Epithelial cell of proximal tubule (primary cell): ENCODE measurements around the gene C16orf90. TPM values are rescaled to one million over a fixed set of nuclear protein-coding genes. Genes with fewer than 3 reads are reported as not detected.
A peak's percentile ranks its signal among the peaks of the same experiment; 100 is the strongest.

ENCODE experiments used
- DNase-seq: peaks from one replicate; pipeline ENCODE4 v3.0.0-alpha.2; 2011; ENCODE audit warnings: low read depth
- H3K4me3 ChIP-seq: 2 replicates; pipeline ENCODE4 v1.5.1; 2011; ENCODE audit warnings: low read depth, mild to moderate bottlenecking, low read length
- total RNA-seq: library from RNA; depleted of rRNA; stranded (reverse); fragments of >200 nt; gene quantifications from 2 replicates; pipeline ENCODE4 v1.2.3, GENCODE V29; 2015
- TF ChIP-seq, protein P1 (sequence below): conservative IDR thresholded peaks from 2 replicates; pipeline ENCODE4 v1.5.1; 2012; ENCODE audit warnings: low read depth, mild to moderate bottlenecking, low read length

Gene C16orf90
- total RNA-seq, 1 donor from 2014 or later: not detected

DNA sequence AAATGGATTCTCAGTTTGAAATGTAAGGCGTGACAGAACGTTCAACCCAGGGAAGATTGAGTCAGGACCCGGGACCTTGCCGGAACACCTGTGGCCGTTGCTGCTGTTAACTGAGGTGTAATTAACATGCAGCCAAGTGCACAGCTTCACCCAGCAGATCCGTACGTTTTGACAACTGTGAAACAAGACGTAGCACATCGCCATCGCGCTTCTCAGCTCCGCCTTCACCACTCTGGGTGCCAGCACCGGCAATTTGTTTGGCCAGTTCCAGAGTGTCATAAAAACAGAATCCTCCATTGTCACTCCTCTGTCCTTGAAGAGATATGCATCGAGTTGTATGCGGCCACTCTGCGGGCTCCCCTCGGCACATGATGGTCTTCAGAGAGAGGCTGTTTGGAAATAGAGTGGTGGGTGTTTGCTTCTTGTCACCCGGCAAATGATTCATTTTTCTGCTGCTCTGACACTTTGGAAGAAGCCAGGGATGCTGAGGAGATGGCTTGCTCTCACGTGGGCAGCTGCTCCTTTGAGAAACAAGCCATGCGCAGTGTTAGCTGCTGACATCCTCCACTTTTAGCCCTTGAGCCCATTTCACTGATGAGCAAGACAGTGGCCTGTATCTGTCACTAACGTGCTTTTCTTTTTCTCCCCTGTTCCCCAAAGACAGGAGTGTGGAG, 29.2 kb downstream of the C16orf90 start:
- no peak overlapping the region for H3K4me3 ChIP-seq
- TF ChIP-seq, protein P1, sequence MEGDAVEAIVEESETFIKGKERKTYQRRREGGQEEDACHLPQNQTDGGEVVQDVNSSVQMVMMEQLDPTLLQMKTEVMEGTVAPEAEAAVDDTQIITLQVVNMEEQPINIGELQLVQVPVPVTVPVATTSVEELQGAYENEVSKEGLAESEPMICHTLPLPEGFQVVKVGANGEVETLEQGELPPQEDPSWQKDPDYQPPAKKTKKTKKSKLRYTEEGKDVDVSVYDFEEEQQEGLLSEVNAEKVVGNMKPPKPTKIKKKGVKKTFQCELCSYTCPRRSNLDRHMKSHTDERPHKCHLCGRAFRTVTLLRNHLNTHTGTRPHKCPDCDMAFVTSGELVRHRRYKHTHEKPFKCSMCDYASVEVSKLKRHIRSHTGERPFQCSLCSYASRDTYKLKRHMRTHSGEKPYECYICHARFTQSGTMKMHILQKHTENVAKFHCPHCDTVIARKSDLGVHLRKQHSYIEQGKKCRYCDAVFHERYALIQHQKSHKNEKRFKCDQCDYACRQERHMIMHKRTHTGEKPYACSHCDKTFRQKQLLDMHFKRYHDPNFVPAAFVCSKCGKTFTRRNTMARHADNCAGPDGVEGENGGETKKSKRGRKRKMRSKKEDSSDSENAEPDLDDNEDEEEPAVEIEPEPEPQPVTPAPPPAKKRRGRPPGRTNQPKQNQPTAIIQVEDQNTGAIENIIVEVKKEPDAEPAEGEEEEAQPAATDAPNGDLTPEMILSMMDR: no peak
- no peak for DNase-seq

DNA sequence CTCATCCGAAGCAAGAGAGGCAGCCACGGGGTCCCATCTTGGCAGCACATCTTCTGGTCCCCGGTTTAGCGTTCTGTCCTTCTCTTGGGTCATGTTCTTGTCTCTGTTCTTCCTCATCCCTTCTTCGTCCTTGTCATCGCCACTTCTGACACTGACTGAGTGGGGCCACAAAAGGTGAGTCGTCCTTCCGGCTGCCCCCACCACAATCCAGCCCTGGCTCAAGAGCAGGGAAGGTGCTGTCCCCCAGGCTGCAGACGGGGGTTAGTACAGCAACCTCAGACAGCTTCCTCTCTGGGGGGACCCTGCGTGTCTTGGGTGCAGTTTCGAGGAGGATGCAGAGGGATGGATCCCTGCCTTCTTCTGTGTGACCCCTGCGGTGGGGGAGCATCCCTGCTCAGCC, 30.0 kb downstream of the C16orf90 start:
- no peak overlapping the region for H3K4me3 ChIP-seq
- TF ChIP-seq, protein P1: no peak
- no peak for DNase-seq

DNA sequence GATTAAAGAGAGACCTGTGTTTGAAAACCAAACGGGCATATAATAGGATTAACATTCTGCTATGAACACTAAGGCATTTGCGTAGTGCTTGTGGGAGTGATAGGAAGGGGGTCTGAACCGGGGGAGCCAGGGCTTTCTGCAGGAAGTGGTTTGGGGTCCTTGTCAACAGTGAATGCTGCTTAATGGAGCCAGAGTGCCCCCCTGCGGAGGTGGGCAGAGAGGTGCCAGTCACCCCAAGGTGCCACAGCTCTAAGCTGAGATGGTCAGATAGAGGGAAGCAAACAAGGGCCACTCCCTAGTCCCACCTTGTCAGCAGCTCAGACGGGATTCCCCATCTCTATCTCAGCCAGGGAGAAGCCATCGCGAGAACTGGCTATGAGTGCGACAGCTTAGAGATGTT, 34.1 kb downstream of the C16orf90 start:
- H3K4me3 ChIP-seq: no peak overlapping the region
- no peak for DNase-seq
- TF ChIP-seq, protein P1: no peak

DNA sequence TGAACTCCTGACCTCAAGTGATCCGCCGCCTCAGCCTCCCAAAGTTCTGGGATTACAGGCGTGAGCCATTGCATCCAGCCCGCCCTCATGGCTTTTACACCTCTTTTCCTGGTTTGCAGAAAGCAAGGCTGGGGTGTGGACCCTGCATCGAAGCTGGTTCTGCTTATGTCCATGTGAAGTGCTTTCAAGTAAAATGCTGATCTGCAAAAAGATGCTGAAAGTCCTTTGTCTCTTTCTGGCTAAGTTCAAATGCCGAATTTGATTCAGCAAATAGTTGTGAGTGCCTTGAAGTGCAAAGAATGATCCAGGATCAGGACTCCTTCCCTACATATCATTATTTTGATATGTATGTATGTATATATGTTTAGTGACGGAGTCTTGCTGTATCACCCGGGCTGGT, 34.7 kb downstream of the C16orf90 start:
- TF ChIP-seq, protein P1: no peak
- DNase-seq: no peak
- no peak overlapping the region for H3K4me3 ChIP-seq

DNA sequence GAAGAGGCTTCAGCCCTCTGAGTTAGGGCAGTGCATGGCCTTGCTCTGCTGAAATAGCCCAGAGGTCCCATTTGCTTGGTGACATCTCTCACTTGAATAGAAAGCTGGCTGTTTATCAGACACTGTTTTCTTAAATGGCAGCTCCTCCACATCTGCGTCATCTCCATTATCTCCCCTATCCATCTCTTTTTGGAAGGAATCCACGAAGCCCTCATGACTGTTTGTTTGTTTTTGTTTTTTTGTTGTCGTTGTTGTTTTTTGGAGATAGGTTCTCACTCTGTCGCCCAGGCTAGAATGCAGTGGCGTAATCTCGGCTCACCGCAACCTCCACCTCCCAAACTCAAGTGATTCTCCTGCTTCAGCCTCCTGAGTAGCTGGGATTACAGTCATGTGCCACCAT, 35.2 kb downstream of the C16orf90 start:
- peak overlapping the region; percentile 81 for H3K4me3 ChIP-seq
- DNase-seq: no peak
- TF ChIP-seq, protein P1: no peak

DNA sequence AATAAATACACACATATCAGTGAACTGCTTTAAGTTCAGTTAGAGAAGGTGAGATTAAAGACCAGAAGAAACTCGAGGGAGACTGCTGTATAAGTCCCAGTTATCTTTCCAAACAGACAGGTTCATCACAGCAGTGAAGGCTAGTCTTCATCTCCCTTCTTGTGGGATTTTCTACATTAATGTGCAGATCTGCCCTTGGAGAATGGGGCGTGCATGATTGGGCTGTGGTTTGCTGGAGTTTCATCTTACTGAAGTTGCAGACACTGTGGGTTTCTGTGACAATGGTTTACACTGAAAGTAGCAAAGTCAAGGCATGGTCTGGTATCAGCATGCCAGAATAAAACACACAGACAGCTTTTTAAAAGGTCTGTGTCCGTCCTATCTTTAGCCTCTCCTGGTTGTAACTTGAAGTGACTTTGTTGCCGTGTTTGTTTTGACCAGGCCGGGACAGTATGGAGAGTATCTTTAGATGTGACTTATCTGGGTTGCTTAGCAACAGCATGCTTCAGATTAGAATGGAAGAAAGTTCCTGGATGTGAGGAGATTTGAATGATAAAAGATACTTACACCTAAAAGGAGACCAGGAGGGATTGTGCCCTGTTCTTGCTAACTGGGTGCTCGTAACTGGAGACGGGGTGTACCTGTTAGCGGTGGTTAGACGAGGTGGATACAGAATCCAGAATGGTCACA, 35.7 kb downstream of the C16orf90 start:
- peak overlapping the region; percentile 81 for H3K4me3 ChIP-seq
- TF ChIP-seq, protein P1: no peak
- DNase-seq: no peak
